Epidermal melanocyte (primary cell): ENCODE data around the gene PPP3CB.
A peak's percentile ranks its signal among the peaks of the same experiment; 100 is the strongest.

Experiments
- DNase-seq: peaks from one replicate; pipeline ENCODE4 v3.0.0; 2011; ENCODE audit warnings: low spot score; ENCODE audit not compliant: insufficient read length

The PPP3CB gene

DNA sequence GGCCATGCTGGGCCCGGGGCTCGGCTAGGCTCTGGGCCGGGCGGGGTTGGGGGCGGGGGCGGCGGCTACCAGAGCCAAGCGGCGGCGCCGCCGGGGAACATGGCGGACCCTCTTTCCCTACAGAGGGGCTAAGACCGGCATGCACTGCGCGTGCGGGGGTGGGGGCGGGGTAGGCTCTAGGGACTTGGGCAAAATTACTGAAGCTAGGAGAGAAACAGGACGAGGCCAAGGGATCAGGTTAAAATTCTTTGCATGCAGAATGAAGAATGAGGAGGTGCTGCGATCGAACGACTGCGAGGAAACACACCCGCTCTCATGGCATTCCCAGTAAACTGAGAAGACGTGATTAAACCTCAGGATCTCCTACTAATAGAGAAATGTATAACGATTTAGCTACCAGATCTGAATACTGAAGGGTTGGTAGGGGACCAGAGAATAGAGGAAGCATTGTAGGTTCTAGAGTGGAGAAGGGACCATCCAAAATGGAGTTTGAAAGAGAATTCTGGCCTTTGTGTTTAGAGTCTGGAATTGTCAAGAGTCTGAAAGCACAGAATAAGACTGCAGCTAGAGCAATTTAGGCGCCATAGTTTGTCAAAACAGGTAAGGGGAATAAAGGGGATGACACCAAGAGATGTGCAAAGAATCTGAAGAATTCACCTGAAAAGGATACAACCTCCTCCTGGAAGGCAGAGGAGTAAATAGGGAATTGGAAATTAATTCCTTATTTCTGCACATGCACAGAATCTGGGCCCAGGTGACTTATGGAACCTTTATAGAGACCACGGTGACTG, at the start of gene PPP3CB:
Gene PPP3CB, minus strand, starts transcription at position 141 of the 791 bp plus-strand sequence. Its CDS starts 135 bp downstream, at position 6.
- peak; percentile 93 for DNase-seq

DNA sequence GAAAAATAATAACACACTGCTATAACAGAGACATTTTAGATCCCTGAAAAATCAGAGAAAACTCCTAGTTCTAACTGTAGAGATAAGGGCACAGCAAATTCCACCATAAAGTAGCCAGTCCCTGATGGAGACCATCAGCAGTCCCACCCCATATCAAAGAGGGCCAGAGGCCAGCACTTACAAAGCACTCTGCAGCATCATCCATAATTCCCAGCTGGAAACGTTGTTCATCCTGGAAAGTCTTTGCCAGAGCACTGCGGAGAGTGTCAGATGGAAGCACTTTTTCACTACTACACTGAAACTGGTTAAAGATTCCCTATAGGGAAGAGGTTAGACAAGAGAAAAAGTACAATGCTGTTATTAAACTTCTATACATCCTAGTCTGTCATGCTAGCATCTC, 49.5 kb upstream of the PPP3CB start:
- no peak for DNase-seq

DNA sequence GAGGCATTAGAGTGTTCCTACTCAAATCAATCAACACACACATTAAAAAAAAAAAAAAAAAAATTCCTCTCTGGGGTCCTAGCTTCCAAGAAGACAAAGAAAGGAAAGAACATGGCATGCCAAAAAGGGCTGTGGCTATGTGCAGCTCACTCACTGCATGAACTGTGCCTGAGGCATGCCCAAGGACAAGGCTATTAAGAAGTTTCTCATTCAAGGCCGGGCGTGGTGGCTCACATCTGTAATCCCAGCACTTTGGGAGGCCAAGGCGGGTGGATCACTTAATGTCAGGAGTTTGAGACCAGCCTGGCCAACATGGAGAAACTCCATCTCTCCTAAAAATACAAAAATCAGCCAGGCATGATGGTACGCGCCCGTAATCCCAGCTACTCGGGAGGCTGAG, 41.9 kb upstream of the PPP3CB start:
- DNase-seq: no peak

DNA sequence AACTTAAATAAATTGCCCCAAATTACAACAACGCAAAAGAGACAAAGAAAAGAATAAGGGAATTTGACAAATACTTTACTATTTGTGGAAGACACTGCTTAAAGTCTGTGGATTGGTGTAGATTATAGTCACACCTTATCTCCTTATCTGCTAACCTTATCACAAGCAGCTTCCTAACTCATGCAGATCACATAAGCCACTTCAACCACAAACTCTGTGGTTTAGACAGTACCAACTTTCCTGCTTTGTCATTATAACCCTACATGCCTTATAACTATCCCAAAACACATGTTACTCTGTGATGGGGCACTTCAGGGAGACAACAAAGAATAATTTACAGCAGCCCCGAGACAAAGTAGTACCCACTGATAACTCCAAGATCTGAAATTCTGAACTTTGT, 41.5 kb upstream of the PPP3CB start:
- DNase-seq: no peak

DNA sequence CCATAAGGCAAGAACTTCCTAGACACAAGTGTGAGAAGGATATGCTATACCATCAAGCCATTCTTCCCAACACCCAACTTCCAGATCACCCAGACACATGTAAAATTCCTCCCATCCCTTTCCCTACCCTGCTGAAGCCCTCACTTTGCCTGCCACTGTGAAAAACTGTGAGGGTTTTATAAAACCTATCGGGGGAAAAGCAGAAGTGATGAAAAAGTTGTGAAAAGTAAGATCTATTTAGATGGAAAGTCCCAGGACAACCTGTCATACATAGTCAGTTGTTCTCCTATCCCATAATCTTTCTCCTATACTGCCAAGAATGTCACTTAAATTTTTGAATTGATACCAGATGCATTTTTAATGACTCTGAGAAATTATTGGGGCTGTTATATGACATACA, 39.0 kb upstream of the PPP3CB start:
- no peak for DNase-seq

DNA sequence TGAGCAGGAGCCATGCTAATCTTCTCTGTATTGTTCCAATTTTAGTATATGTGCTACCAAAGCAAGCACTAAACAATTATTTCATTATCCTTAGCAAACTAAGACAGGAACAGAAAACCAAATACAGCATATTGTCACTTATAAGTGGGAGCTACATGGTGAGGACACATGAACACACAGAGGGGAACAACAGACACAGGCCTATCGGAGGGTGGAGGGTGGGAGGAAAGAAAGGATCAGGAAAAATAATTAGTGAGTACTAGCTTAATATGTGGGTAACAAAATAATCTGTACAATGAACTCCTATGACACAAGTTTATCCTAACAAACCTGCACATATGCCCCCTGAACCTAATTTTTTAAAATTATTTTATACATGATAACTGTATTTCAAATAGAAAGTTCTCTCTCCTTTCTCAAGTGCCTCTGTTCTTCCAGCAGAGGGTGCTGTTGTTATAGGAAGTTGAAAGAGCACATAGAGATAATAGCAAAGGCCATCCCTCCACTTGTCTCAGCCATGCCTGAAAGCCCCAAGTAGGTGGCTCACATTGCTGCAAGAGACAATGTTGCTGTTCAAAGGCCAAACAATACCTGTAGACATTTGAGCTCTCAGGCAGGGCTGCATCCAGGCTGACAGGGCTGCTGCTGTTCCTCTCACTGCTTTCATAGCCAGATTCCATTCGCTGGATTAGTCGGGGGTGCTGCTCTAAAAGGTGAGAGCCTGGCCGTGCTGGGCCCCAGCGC, 33.4 kb upstream of the PPP3CB start:
- peak; percentile 38 for DNase-seq

DNA sequence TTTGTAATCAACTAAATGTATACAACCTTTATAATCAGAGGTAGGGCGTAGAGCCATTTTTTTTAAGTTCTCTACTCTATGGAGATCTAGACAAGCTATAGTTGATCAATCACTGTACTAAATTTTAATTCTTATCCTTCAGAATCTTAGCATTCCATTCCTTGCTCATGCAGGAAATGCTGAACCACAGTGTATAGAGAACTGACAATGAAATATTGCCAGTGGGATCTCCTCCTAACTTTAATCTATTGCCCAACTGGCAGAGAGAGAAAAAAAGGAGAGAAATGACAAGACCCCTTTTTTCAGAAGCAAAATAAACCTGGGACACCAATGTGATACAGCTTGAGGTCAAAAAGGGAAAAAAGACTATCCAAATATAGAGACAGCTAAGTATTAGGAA, 26.4 kb upstream of the PPP3CB start:
- DNase-seq: no peak

DNA sequence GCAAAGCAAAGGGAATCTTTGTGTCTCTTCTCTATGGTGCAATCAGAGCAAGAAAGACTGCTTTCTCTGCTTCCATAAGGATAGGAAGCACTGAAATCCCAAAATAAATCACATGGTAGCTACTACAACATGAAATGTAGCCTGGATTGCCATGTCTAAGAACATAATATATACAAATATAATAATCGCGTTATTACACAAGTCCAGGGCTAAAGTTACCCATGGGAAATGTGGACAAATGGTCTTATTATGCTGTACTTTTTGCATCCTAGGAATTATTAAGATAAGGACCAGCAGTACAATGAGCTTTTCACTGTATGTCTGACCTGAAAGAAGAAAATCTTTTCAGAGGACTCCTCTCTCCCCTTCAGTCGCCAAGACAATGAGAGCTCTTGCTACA, 23.5 kb upstream of the PPP3CB start:
- no peak for DNase-seq

DNA sequence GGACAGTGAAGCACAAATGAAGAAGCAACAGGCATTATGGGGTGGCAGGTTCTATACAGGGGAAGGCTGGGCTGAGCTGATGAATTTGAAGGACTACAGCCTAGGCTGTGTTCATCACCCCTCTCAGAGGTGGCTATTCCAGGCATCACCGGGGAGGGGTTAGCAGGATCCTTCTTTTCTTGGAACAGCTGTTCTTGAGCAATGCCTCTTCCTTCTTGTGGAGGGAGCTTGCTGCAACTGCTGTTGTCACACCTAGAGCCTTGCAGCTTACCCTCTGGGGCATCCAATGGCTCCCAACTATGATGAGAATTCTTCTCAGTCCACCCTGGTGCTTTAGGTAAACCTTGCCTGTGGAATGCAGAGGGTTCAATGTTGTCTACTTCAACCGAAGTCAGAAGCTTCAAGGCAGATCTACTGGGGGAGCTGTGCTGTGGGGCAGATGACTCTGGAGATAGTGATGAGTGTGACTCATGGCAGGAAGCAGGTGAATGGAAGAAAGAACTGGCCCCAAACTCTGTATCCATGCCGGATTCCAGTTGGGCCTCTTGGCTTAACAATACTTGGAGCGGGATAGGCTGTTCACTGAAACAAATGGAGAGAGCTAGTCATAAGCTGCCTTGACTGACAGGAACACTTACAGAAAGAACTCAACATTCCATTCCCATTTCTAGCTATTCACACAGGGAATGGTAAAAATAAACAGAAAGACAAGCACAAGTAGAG, 21.5 kb upstream of the PPP3CB start:
- DNase-seq: no peak

DNA sequence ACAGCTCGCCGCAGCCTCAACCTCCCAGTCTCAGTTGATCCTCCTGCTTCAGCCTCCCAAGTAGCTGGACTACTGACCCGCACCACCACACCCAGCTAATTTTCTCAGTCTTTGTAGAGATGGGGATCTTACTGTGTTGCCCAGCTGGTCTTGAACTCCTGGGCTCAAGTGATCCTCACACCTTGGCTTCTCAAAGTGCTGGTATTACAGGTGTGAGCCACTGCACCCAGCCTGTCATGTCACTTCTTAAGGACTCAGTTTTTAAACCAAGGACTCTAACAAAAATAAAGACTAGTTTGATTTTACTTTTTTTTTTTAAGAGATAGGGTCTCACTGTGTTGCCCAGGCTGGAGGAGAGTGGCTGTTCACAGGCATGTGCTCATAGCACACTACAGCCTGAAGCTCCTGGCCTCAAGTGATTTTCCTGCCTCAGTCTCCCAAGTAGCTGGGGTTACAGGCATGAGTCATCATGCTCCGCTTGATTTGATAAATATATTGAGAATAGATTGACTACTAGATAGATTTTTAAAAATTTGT, 16.5 kb upstream of the PPP3CB start:
- no peak for DNase-seq

DNA sequence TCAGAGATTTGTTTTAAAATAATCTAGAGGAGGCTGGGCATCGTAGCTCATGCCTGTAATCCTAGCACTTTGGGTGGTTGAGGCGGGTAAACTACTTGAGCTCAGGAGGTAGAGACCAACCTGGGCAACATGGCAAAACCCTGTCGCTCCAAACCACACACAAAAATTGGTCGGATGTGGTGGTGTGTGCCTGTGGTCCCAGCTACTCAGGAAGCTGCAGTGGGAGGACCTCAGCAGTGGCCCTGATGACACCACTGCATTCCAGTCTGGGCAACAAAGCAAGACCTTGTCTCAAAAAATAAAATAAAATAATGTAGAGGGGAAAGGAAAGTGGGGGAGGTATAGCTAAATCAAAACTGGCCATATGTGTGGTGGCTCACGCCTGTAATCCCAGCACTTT, 13.9 kb upstream of the PPP3CB start:
- no peak for DNase-seq

DNA sequence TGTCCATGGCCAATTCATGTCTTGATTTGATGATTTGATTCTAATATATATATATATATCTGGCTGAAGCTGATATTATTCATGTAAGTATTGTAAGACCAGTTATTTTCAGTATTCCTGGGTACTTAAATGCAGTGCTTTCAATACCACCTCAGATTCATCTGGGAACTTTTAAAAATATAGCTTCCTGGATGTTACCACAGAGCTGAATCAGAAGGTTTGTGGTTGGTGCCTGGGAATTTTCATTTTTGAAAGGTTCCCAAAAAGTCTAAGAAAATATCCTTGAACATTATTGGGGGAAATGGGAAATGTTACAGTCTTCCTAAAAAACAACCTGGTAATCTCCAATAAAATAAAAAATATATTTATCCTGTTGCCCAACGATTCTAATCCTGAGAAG, 10.7 kb upstream of the PPP3CB start:
- DNase-seq: no peak

DNA sequence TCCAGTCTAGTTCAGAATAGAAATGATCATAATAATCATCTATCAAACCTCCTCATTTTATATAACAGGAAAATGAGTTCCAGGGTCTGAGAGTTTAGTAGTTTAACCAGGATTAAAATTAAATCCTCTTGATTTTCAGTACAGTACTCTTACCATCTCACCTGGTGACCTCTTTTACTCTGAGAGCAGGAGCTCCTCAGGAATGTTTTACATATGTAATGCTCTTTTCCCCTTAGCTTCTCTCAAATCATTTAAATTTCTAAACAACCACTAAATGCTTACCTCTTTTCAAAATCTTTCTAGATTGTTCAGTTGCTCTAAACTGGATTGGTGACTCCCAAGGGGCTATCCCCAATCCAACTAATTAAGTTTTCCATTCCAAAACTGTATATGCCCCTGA, 10.2 kb upstream of the PPP3CB start:
- DNase-seq: no peak

DNA sequence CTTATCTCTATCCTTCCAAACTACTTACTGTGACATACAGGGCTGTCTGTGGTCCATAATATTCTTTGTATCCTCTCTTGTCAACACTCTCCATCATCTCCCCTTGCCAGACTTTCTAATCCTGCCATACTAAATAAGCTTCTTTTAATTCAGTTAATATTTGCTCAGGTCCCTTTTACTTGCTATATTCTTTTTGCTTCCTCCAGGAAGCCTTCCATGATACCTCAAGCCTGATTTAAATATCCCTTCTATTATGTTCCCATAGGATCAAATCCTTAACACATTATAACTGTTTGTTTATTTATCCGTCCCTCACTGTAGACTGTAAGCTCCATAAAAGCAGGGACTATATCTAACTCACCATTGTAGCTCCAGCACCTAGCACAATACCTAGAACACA, 7.2 kb upstream of the PPP3CB start:
- DNase-seq: no peak

DNA sequence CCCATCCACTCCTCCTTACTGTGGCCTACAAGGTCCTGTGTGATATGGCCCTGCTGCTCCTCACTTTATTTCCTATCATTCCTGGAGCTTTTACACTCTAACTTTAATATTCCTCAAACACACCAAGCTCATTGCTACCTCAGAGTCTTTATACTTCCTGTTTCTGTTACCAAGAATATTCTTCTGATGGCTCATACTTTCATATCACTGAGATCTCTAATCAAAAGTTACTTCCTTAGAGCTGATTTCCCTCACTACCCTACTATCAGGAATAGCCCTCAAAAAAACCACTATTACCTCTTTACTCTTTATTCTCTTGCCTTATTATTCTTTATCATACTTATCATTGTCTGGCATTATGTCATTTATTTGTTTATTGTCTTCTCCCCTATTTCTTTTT, 5.8 kb upstream of the PPP3CB start:
- DNase-seq: no peak

DNA sequence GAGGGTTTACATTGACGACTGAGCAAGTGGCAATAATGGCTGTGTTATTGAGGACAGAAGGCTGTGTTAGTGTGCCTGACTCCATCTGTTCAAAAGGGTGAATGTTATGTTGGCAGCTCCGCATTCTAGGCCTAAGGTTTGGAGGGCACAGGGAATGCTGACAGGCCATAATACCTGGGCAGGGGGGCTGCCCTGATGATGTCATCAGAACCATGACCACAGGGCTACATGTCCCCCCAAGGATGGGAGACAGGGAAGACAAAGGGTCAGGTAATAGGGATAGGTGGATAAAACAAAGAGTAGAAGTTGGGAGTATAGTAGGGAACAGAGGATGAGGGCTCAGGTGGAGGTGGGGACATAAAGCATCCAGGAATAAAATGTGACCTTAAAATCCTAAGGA, 1.8 kb upstream of the PPP3CB start:
- no peak for DNase-seq

DNA sequence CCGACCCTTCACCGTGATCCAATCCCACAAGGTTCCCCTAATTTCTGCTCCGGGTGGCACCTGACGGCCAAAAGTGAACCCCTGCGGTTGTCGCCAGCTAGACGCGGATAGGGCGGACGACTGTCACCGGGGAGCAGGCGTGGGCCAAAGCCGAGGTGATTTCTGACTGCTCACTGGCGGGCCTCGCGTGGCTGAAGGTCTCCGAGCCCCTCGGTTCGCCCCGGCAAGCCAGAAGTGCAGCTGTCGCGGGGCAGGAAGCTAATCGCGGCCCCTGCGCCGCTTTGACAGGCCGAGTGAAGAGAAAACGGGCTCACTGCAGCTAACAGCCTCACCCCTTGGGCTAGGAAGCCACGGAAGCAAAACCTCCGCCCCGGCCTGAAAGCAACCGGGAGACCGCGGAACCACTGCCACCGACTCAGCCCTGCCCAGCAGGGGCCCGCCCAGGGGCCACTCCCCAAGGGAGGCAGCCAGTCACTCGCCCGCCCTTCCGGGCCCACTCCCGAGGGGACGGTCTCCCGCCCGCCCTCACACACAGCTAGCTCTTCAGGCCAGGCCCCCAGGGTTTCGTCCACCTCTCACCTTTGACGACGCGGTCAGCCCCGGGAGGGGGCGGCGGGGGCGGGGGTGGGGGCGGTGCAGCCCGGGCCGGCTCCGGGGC, 469 bp downstream of the PPP3CB start:
- peak; percentile 80 for DNase-seq

DNA sequence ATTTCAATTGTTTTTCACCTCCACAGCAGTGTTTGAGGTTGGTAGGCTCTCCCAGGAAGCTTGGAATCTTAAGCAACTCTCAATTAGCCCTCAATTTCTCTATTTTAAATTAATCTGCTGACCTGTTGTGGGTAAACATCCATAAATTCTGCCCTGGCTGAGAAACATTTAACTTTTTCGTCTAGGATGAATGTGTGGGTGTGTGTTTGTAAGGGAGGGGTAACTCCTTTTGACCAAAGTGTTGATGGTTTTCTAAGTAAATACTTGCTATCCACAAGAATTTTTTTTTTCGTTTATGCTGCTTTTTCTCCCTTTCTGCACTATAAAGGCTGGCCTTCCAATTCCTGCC, 973 bp downstream of the PPP3CB start:
- no peak for DNase-seq

DNA sequence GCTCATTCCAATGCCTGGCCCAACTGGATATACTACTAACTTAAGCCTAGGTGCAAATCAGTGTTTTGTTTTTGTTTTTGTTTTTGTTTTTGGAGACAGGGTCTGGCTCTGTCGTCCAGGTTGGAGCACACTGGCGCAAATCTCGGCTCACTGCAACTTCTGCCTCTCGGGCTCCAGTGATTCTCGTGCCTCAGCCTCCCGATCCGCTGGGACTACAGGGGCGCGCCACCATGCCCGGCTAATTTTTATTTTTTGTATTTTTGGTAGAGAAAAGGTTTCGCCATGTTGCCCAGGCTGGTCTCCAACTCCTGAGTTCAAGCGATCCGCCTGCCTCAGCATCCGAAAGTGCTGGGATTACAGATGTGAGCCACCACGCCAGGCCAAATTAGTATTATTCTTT, 1.6 kb downstream of the PPP3CB start:
- no peak for DNase-seq

DNA sequence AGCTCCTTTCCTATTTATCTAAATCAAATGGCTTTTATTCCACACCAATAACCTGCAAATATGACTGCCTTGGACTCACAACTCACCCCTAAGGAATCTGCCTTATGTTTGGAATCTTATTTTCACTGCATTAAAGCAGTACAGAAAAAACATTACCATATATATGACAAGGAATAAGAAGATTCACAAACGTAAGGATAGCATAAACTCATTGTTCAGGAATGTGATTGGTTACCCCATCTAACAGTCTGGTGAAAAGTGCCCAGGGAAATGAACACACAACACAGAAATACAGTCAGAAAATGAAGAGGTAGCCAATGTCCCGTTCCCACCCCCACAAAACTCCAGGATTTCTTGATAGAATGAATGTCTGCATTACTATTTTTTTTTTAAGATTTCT, 2.0 kb downstream of the PPP3CB start:
- no peak for DNase-seq

DNA sequence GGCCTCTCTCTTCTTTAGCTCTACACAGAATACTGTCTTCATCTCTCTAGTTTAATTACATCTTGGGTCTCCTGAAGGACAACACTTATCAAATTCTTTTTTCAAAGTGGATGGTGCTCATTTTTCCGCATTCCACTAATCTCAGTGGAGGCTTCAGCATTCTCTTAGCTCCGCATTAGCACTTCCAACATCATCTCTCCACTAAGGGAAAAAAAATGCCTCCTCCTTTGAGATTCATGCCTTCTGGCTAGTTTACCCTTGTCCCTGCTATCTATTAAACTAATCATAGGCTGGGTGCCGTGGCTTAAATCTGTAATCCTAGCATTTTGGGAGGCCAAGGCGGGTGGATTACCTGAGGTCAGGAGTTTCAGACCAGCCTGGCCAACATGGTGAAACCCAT, 9.2 kb downstream of the PPP3CB start:
- DNase-seq: no peak

DNA sequence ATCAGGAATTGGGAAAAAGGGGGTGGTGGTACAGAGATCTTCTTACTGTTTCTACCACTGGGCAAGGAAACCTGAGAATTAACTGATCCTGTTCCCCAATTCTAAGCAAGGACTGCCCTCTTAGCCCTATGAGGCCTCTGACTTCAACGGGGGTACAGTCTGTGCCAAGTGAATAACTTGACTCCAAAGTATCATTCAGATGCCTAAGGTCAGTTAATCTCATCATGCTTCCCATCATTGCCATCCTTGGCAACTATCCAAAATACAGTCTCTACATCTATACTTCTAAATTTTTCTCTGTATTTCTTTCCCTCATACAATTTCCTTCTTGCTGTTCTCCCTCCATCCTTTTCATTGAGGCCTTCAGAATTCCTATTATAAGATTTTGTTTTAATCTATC, 10.5 kb downstream of the PPP3CB start:
- DNase-seq: no peak
